Uterus (tissue), 4 donors: ENCODE measurements around the gene ZP2. TPM values are rescaled to one million over a fixed set of nuclear protein-coding genes. Genes with fewer than 3 reads are reported as not detected.

Experiments used
- DNase-seq, 2 donors: peaks; one replicate each; pipeline ENCODE4 v3.0.0-alpha.2; 2019 to 2020
- H3K27ac ChIP-seq, 2 donors: fragments of 200-600 bp; sonication (generic); 1 replicate in 1 of 2; 2 replicates in 1 of 2; pipeline ENCODE4 v1.5.1; 2016 to 2018
- H3K27me3 ChIP-seq, 2 donors: fragments of 200-600 bp; sonication (generic); one replicate each; pipeline ENCODE4 v1.5.1; 2018 to 2019; ENCODE audit warnings: control low read depth in 1 of 2
- H3K36me3 ChIP-seq, 2 donors: fragments of 200-600 bp; sonication (generic); one replicate each; pipeline ENCODE4 v1.5.1; 2019; ENCODE audit warnings: control low read depth in 1 of 2
- H3K4me1 ChIP-seq, 2 donors: fragments of 200-600 bp; sonication (generic); one replicate each; pipeline ENCODE4 v1.5.1; 2018 to 2019; ENCODE audit warnings: control low read depth in 1 of 2
- H3K4me3 ChIP-seq, 2 donors: fragments of 200-600 bp; sonication (generic); 1 replicate in 1 of 2; 2 replicates in 1 of 2; pipeline ENCODE4 v1.5.1; 2018 to 2019; ENCODE audit warnings: mild to moderate bottlenecking in 1 of 2
- H3K9me3 ChIP-seq, 2 donors: fragments of 200-600 bp; sonication (generic); one replicate each; pipeline ENCODE4 v1.5.1; 2019; ENCODE audit warnings: control low read depth in 1 of 2
- POLR2A ChIP-seq, 2 donors: fragments of 450-650 bp; IDR thresholded peaks; one replicate each; pipeline ENCODE4 v1.6.1; 2016; ENCODE audit warnings: antibody characterized with exemption in 2 of 2, mild to moderate bottlenecking in 1 of 2, moderate library complexity in 1 of 2
- intact Hi-C: fragments of 100-400 bp; cut with DNase I; formaldehyde crosslinking; loops from one replicate; pipeline ENCODE4 v1.15.1; 2023; ENCODE audit warnings: low total_unique reads
- total RNA-seq, 4 donors: library from RNA; depleted of rRNA in 3 of 4; stranded (reverse); fragments of >200 nt in 3 of 4; gene quantifications; one replicate each; pipeline versions ENCODE4 v1.1.0 to v1.2.4, GENCODE V29; 2014 to 2023
- TF ChIP-seq, protein P1 (sequence below), 4 experiments: fragments of 200-600 bp in 2 of 4; fragments of 450-650 bp in 2 of 4; sonication (generic) in 2 of 4; IDR thresholded peaks; one replicate each; pipeline ENCODE4 v1.5.1; 2016 to 2019; ENCODE audit warnings: antibody characterized with exemption in 4 of 4, mild to moderate bottlenecking in 2 of 4, moderate library complexity in 1 of 4
- donor health status: DM: yes; HTN: yes; CAD: no.

The ZP2 gene
- total RNA-seq, 4 donors from 2014 or later, result 3.4 TPM; not detected in 3

DNA sequence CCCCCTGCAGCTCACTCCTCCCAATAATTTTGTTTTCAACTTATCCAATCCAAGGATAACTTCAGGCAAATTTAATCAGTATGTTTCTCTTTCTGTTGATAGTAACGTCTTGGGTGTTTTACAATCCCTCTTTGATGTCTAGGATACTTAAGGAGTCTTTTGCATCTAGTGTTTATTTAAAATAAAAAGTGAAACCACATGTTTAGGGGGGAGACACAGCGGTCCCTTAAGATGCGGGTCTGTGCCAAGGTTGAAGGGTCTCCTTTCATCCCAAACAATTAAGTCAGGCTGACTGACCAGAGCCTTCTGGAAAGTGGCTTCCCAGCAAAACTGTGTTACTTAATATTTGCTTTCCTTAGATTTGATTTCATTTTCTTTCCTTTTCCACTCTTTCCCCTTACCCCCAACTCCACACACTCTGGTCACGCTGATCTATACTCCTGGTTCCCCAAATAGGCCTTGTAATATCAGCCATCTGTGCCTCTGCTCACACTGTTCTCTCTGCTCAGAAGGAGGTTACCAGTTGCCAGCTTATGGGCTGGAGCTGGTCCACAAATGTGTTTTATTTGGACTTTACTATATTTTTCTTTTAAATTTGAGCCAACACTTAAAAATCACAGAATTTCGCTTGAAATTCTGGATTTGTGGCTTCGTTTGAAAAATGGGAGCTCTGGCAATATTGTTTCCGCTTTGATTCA, 33.3 kb upstream of the ZP2 start:
- Histone ChIP-seq H3K27me3 (no peaks in the 10 kb centered on the region), H3K4me1 (no peaks in the 10 kb centered on the region), H3K36me3 (no peaks in the 10 kb centered on the region), H3K4me3 (no peak overlapping the region), H3K27ac (no peak overlapping the region), H3K9me3 (no peaks in the 10 kb centered on the region)
- TF ChIP-seq, protein P1, sequence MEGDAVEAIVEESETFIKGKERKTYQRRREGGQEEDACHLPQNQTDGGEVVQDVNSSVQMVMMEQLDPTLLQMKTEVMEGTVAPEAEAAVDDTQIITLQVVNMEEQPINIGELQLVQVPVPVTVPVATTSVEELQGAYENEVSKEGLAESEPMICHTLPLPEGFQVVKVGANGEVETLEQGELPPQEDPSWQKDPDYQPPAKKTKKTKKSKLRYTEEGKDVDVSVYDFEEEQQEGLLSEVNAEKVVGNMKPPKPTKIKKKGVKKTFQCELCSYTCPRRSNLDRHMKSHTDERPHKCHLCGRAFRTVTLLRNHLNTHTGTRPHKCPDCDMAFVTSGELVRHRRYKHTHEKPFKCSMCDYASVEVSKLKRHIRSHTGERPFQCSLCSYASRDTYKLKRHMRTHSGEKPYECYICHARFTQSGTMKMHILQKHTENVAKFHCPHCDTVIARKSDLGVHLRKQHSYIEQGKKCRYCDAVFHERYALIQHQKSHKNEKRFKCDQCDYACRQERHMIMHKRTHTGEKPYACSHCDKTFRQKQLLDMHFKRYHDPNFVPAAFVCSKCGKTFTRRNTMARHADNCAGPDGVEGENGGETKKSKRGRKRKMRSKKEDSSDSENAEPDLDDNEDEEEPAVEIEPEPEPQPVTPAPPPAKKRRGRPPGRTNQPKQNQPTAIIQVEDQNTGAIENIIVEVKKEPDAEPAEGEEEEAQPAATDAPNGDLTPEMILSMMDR (IDR thresholded peaks at IDR 0.05), result no peak
- TF ChIP-seq POLR2A (IDR thresholded peaks at IDR 0.05), result no peak
- DNase-seq, result no peak
- intact Hi-C loops, result no loop called here

DNA sequence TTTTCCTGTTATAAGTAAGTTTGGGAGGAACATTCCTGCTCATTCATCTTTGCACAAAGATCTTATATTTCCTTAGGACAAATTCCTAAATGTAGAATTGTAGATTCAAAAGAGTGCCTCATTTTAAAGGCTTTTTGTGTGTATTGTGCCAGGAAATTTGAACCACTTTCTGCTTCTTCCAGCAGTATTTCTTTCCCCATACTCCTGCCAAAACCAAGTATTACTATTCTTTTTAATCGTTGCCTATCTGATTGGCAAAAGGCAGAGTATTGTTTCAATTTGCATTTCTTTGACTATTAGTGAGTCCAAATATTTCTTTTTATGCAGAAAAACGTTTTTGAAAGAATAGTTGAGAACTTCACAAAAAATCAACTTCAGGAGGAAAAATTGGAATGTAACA, 31.4 kb upstream of the ZP2 start:
- Histone ChIP-seq H3K4me1 (no peaks in the 10 kb centered on the region), H3K9me3 (no peaks in the 10 kb centered on the region), H3K4me3 (no peak overlapping the region), H3K36me3 (no peaks in the 10 kb centered on the region), H3K27me3 (no peaks in the 10 kb centered on the region), H3K27ac (no peak overlapping the region)
- no peak for DNase-seq
- TF ChIP-seq, protein P1 (IDR thresholded peaks at IDR 0.05), result no peak
- TF ChIP-seq POLR2A (IDR thresholded peaks at IDR 0.05), result no peak
- intact Hi-C loops, result no loop called here

GRCh38 chr16:21239646-21240045, 28.3 kb upstream of the ZP2 start:
- no peaks in the 10 kb centered on the region for H3K27me3 ChIP-seq
- no peaks in the 10 kb centered on the region for H3K36me3 ChIP-seq
- H3K9me3 ChIP-seq, result no peaks in the 10 kb centered on the region
- H3K4me3 ChIP-seq, result no peak overlapping the region
- H3K4me1 ChIP-seq, result no peaks in the 10 kb centered on the region
- intact Hi-C loops, result no loop called here
- H3K27ac ChIP-seq, result no peak overlapping the region
- no peak for DNase-seq
- TF ChIP-seq POLR2A (IDR thresholded peaks at IDR 0.05), result no peak
- TF ChIP-seq, protein P1 (IDR thresholded peaks at IDR 0.05), result no peak

DNA sequence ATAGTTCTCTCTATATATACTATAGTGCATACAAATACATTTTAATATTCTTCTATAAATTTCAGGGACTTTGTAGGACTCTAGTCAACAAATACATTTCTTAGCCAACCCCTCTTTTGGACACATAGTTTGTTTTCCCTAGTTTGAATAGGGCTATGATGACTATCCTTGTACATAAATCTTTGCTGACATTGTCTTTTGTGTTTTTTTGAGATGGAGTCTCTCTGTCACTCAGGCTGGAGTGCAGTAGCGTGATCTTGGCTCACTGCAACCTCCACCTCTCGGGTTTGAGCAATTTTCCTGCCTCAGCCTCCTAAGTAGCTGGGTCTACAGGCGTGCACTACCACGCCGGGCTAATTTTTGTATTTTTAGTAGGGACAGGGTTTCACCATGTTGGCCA, 25.5 kb upstream of the ZP2 start:
- no peak for DNase-seq
- Histone ChIP-seq H3K36me3 (no peaks in the 10 kb centered on the region), H3K27ac (no peak overlapping the region), H3K9me3 (no peaks in the 10 kb centered on the region), H3K4me3 (no peak overlapping the region), H3K27me3 (peaks cover 0 to 8% of the 10 kb centered on the region in 2 donors), H3K4me1 (no peaks in the 10 kb centered on the region)
- TF ChIP-seq, protein P1 (IDR thresholded peaks at IDR 0.05), result no peak
- no peak for TF ChIP-seq POLR2A (IDR thresholded peaks at IDR 0.05)
- intact Hi-C loops, result no loop called here

GRCh38 chr16:21235199-21235585, 23.8 kb upstream of the ZP2 start:
- Histone ChIP-seq H3K27ac (no peak overlapping the region), H3K9me3 (no peaks in the 10 kb centered on the region), H3K4me3 (no peak overlapping the region), H3K36me3 (no peaks in the 10 kb centered on the region), H3K4me1 (no peaks in the 10 kb centered on the region), H3K27me3 (peaks cover 0 to 8% of the 10 kb centered on the region in 2 donors)
- TF ChIP-seq, protein P1 (IDR thresholded peaks at IDR 0.05), result no peak
- TF ChIP-seq POLR2A (IDR thresholded peaks at IDR 0.05), result no peak
- intact Hi-C loops, result no loop called here
- DNase-seq, result no peak
